Measurements from ENCODE around the gene SLC4A4.

GRCh38 chr4:71346710-71347109 lies 7.9 kb downstream of the SLC4A4 start:
- TF ChIP-seq POLR2A (IDR thresholded peaks at IDR 0.05) (no peak), CTCF (IDR thresholded peaks at IDR 0.05) (no peak), POLR2AphosphoS5 (IDR thresholded peaks at IDR 0.05) (no peak)
